NB4 (cell line): Measurements from ENCODE around the gene RERE.
A peak's percentile ranks its signal among the peaks of the same experiment; 100 is the strongest.

Source experiments
- DNase-seq: peaks from one replicate; pipeline ENCODE4 v3.0.0; 2010; ENCODE audit warnings: low read depth
- H3K4me3 ChIP-seq: one replicate; pipeline ENCODE4 v1.5.1; 2011; ENCODE audit warnings: mild to moderate bottlenecking, low read depth, low read length, moderate library complexity
- MYC ChIP-seq: IDR thresholded peaks from 2 replicates; pipeline ENCODE4 v1.6.1; 2011; ENCODE audit warnings: low read depth, low read length
- POLR2A ChIP-seq: IDR thresholded peaks from 2 replicates; pipeline ENCODE4 v1.6.1; 2011; ENCODE audit warnings: mild to moderate bottlenecking; ENCODE audit not compliant: insufficient read length; ENCODE audit errors: extremely low read depth
- TF ChIP-seq, protein P1 (sequence below): IDR thresholded peaks from one replicate; pipeline ENCODE4 v1.5.1; 2012; ENCODE audit warnings: low read depth, low read length
- TF ChIP-seq, protein P2 (sequence below): IDR thresholded peaks from 2 replicates; pipeline ENCODE4 v1.6.1; 2011; ENCODE audit warnings: low read depth, low read length

RERE gene

DNA sequence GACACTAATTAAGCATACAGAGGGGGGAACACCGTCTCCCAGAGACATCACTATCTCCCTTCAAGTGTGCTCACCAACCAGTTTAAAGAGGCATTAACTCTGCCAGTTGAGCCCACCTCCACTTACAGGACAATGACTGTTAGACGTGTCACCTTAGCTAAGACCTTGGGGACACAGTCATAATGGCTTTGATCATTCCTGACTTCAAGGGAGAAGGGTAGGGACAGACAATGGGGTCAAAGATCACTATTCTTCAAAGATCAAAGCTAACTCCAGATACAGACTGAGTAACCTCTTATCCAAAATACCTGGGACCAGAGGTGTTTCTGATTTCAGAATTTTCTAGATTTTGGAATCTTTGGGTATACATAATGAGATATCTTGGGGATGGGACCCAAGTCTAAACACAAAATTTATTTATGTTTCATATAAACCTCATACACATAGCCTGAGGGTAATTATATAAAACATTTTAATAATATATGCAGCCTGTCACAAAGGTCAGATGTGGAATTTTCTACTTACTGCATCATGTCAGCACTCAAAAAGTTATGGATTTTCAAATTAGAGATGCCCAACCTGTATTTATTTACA, 253.4 kb downstream of the RERE start:
- no peak overlapping the region for H3K4me3 ChIP-seq
- DNase-seq: no peak
- TF ChIP-seq, protein P1, sequence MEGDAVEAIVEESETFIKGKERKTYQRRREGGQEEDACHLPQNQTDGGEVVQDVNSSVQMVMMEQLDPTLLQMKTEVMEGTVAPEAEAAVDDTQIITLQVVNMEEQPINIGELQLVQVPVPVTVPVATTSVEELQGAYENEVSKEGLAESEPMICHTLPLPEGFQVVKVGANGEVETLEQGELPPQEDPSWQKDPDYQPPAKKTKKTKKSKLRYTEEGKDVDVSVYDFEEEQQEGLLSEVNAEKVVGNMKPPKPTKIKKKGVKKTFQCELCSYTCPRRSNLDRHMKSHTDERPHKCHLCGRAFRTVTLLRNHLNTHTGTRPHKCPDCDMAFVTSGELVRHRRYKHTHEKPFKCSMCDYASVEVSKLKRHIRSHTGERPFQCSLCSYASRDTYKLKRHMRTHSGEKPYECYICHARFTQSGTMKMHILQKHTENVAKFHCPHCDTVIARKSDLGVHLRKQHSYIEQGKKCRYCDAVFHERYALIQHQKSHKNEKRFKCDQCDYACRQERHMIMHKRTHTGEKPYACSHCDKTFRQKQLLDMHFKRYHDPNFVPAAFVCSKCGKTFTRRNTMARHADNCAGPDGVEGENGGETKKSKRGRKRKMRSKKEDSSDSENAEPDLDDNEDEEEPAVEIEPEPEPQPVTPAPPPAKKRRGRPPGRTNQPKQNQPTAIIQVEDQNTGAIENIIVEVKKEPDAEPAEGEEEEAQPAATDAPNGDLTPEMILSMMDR: no peak
- TF ChIP-seq, protein P2, sequence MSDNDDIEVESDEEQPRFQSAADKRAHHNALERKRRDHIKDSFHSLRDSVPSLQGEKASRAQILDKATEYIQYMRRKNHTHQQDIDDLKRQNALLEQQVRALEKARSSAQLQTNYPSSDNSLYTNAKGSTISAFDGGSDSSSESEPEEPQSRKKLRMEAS: no peak
- TF ChIP-seq MYC: no peak
- no peak for TF ChIP-seq POLR2A

GRCh38 chr1:8562881-8563865, 254.3 kb downstream of the RERE start:
- TF ChIP-seq, protein P2: no peak
- TF ChIP-seq POLR2A (no peak), MYC (no peak)
- TF ChIP-seq, protein P1: no peak
- DNase-seq: no peak

DNA sequence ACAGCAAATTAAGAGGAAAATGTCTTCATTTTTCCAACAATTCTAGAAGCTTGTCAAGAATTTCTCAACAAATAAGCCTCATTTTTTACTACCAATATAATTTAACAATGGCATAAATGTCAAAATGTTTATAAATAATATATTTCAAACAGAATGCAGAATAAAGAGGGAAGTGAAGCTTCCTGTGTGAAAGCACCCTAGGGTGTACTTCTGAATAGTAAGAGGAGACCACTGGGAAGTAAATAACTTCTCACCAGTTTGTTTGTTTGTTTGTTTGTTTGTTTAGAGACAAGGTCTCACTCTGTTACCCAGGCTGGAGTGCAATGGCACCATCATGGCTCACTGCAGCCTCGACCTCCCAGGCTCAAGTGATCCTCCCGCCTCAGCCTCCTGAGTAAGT, 255.2 kb downstream of the RERE start:
- TF ChIP-seq MYC (no peak), POLR2A (no peak)
- TF ChIP-seq, protein P2: no peak
- TF ChIP-seq, protein P1: no peak
- DNase-seq: no peak
- no peak overlapping the region for H3K4me3 ChIP-seq

More at GRCh38 chr1:8562881-8563865, 254.3 kb downstream of the RERE start:
- H3K4me3 ChIP-seq: no peak overlapping the region

DNA sequence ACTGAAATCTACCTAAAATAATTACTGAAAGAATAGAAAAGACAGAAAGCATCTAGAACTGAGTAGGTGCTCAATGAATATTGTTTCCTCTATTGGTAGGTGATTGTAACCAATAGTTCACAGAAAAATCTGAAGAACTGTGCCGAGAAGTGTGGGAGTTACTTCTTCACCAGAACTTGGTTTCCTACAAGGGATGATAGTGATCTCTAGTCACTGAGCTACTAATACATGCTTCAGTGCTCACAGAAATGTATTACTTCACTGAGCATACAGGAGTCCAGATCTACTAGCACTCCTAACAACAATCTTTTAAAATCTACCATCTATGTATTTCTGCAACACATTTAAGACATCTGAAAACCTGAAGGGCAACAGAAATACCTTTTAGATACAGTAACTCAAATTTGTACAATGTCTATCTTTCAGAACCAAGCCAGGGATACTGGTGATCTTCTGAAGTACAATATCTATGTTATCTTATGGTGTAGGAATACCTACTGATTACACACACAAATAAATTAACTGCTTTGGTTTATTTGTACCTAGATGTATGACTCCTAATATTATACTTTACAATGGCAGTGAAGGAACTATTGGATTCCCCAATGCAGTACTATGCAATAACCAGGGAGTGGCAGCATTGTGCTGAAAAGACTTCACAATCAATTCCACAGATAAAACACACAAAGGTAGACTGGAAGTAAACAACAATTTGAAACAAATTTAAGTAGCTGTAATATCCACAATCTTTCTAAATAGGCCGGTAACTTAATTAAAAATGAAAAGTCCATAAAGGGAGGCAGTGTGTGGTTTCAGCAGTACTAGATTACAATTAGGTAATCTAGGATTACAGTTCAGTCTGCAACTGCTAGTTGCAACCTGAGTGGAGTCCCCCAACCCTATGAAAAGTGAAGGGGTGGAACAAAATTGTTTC, 256.6 kb downstream of the RERE start:
- TF ChIP-seq, protein P1: peak; percentile 81
- TF ChIP-seq, protein P2: no peak
- no peak overlapping the region for H3K4me3 ChIP-seq
- peak; percentile 58 for DNase-seq

DNA sequence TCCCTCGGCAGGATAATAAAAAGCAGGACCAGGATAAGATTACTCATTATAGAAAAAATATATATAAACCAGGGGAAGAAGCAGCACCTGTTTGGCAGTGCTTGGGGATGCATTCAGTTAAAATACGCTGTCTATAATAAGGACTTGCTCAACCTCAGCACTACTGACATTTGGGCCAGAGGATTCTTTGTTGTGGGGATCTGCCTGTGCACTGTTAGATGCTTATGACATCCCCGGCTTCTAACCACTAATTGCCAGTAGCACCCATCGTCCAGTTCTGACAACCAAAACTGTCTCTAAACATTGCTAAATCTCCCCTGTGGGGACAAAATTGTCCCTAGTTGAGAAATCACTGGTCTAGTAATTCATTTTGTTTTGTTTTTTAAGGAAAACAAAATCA, 257.4 kb downstream of the RERE start:
- TF ChIP-seq, protein P2: no peak
- TF ChIP-seq, protein P1: no peak
- no peak for TF ChIP-seq MYC
- no peak for TF ChIP-seq POLR2A
- H3K4me3 ChIP-seq: no peak overlapping the region
- no peak for DNase-seq
